Measurements from ENCODE around the gene SAXO1.

DNA sequence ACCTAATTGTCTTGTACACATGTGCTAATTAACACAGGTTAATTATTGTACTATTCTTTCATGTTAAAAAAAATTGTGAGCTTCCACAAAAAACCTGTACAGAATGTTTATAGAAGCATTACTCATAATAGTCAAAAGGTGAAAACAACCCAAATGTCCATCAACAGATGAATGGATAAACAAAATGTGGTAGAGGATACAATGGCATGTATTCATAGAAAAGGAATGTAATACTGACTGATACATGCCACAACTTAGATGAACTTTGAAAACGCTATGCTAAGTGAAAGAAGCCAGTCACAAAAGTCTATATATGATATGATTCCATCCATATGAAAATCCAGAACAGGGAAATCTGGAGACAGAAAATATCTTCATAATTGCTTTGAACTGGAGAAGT lies 41.8 kb upstream of the SAXO1 start:
- TF ChIP-seq, protein P1, sequence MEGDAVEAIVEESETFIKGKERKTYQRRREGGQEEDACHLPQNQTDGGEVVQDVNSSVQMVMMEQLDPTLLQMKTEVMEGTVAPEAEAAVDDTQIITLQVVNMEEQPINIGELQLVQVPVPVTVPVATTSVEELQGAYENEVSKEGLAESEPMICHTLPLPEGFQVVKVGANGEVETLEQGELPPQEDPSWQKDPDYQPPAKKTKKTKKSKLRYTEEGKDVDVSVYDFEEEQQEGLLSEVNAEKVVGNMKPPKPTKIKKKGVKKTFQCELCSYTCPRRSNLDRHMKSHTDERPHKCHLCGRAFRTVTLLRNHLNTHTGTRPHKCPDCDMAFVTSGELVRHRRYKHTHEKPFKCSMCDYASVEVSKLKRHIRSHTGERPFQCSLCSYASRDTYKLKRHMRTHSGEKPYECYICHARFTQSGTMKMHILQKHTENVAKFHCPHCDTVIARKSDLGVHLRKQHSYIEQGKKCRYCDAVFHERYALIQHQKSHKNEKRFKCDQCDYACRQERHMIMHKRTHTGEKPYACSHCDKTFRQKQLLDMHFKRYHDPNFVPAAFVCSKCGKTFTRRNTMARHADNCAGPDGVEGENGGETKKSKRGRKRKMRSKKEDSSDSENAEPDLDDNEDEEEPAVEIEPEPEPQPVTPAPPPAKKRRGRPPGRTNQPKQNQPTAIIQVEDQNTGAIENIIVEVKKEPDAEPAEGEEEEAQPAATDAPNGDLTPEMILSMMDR (IDR thresholded peaks at IDR 0.05; ENCODE audit: low read depth, low read length, poor library complexity, severe bottlenecking), result no peak
- no peak for TF ChIP-seq EZH2phosphoT487 (IDR thresholded peaks at IDR 0.05; ENCODE audit: borderline replicate concordance, low read length)
